Measurements from ENCODE around the gene COMMD3.

GRCh38 chr10:22308390-22308789, 7.8 kb upstream of the COMMD3 start:
- TF ChIP-seq USF2 (IDR thresholded peaks at IDR 0.05; ENCODE audit: low read depth, low read length) (no peak), CTCF (conservative IDR thresholded peaks at IDR 0.05; ENCODE audit: low read depth, low read length) (no peak), RFX5 (IDR thresholded peaks at IDR 0.05; ENCODE audit: low read depth, low read length) (no peak), POLR2A (IDR thresholded peaks at IDR 0.05; ENCODE audit: low read depth, low read length) (no peak), SMC3 (IDR thresholded peaks at IDR 0.05; ENCODE audit: low read depth, low read length) (no peak), RCOR1 (IDR thresholded peaks at IDR 0.05; ENCODE audit: insufficient replicate concordance, low read length) (no peak), MAFK (IDR thresholded peaks at IDR 0.05; ENCODE audit: low read depth, low read length) (no peak), RAD21 (IDR thresholded peaks at IDR 0.05; ENCODE audit: low read length) (no peak), CEBPB (IDR thresholded peaks at IDR 0.05; ENCODE audit: low read depth, low read length) (no peak), MXI1 (IDR thresholded peaks at IDR 0.05; ENCODE audit: borderline replicate concordance, low read depth, low read length) (no peak), FOS (IDR thresholded peaks at IDR 0.05; ENCODE audit: low read depth, low read length) (no peak)
